ENCODE measurements around the gene SUSD1. TPM values are rescaled to one million over a fixed set of nuclear protein-coding genes. Genes with fewer than 3 reads are reported as not detected.

The SUSD1 gene
- 44.2 TPM for total RNA-seq

DNA sequence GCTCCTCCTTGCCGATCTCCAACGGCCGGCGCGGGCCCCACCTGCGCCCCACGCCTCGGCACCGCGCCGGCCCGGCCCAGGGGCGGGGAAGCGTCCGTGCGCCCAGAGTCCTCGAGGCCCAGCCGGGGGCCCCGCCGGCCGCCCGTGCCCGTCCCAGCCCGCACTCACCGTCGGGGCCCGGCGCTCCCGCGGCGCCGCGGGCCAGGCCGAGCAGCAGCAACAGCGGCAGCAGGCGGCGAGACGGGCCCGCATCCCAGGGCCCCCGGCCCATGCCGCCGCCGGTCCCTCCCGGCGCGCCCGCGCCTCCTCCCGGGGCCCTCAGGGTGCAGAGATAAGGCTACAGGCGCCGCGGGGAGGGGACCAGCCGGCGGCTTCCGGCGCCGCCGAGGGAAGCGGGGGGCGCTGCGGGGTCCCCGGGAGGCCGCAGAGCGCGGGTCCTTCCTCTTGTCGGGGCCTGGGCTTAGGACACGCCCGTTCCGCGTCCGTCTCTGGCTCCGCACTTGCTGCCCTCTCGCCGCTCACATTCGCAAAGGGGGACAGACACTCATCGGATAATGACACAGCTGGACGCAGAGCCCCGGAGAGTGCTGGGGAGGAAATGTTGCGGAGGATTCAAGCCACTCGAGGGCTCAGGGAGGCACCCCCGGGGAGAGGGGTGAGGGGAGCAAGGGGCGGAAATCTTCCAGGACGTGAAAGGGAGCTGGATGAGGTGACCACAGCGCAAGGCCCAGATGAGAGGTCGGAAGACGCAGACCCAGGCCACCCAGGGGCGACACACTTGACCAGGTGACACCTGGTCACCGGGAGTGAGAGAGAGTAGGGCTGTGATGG lies at the start of gene SUSD1:
SUSD1 (minus strand) TSS at position 333 of the 831 bp plus-strand sequence; CDS start at position 271, 62 bp downstream.

Other genes starting within 250 kb of the SUSD1 start
- 44.8 TPM for gene PTBP3, start 158.3 kb upstream of the SUSD1 start, total RNA-seq
- 44.4 TPM for gene HSDL2, start 204.8 kb upstream of the SUSD1 start, total RNA-seq